Pancreas (tissue), 10 donors: ENCODE measurements around the gene SMIM24. TPM values are rescaled to one million over a fixed set of nuclear protein-coding genes. Genes with fewer than 3 reads are reported as not detected.

ENCODE experiments used
- ATAC-seq, 4 donors: fragments of 200-7000 bp; cut with Tn5 transposase; one replicate each; pipeline versions ENCODE4 v1.8.0 to v1.9.1; 2020; ENCODE audit warnings: mild to moderate bottlenecking in 4 of 4, moderate library complexity in 4 of 4
- DNase-seq, 6 donors: peaks; one replicate each; pipeline ENCODE4 v3.0.0-alpha.2; 2020
- FAIRE-seq: peaks from 2 replicates; lab custom pipeline; 2012; peaks lifted over from hg19 to GRCh38; lab: Jason Lieb, UNC
- H3K27ac ChIP-seq, 4 donors: fragments of 200-600 bp; sonication (generic); 1 replicate in 3 of 4; 2 replicates in 1 of 4; pipeline versions ENCODE4 v1.5.0 to v1.8.0; 2020
- H3K27me3 ChIP-seq, 4 donors: fragments of 200-600 bp; one replicate each; pipeline ENCODE4 v1.8.0; 2021
- H3K36me3 ChIP-seq, 3 donors: fragments of 200-600 bp; sonication (generic) in 1 of 3; one replicate each; pipeline versions ENCODE4 v1.5.0 to v1.8.0; 2020 to 2021
- H3K4me1 ChIP-seq, 3 donors: fragments of 200-600 bp; one replicate each; pipeline ENCODE4 v1.8.0; 2021
- H3K4me3 ChIP-seq, 4 donors: fragments of 200-600 bp; sonication (generic) in 2 of 4; one replicate each; pipeline versions ENCODE4 v1.5.0 to v1.8.0; 2020 to 2021
- H3K9me3 ChIP-seq, 4 donors: fragments of 200-600 bp; one replicate each; pipeline ENCODE4 v1.8.0; 2021
- CTCF ChIP-seq, 4 donors: fragments of 200-600 bp; sonication (generic) in 3 of 4; IDR thresholded peaks; one replicate each; pipeline versions ENCODE4 v1.5.0 to v1.8.0; 2021; ENCODE audit warnings: antibody characterized with exemption in 4 of 4
- WGBS, 2 donors: extraction: QIAGEN DNeasy Blood & Tissue Kit; methylation state at CpG; one replicate each; pipeline ENCODE4 v1.1.7; 2013; 5-methylcytosine and 5-hydroxymethylcytosine counted together
- intact Hi-C, 3 donors: fragments of 100-400 bp; cut with DNase I; formaldehyde crosslinking; loops; one replicate each; pipeline versions ENCODE4 v1.11.1 to v1.14.2; 2022
- polyA plus RNA-seq, 2 donors: library from polyadenylated mRNA; stranded (reverse); fragments of 200-250 nt; gene quantifications; one replicate each; pipeline ENCODE4 v1.2.3, GENCODE V29; 2013
- total RNA-seq, 6 donors: library from RNA; stranded (reverse); fragmentation: NEBNext Ultra II Directional in 4 of 6; extraction: Animal tissue kit (Norgen Biotek cat#: 25700) in 4 of 6; gene quantifications; one replicate each; pipeline versions ENCODE4 v1.2.1 to v1.2.4, GENCODE V29; 2021 to 2023
- donor health status: healthy with polysubstance abuse.
- donor health status: DM: no; HTN: no; CAD: no; lungs with moderate emphysema.
- donor health status: DM: no; HTN: no; CAD: no.
- donor health status: control.
- donor health status: control.
- donor health status: Bipolar disorder and iron deficiency.
- donor health status: DM: yes; HTN: yes; CAD: no.
- donor health status: DM: no; HTN: no; CAD: no.
- donor health status: DM: no; HTN: no; CAD: no.
- donor health status: DM: yes; HTN: yes; CAD: no.

SMIM24 gene
- total and polyA plus RNA-seq, 8 donors = 1.2 to 143 (median 4.4) TPM

DNA sequence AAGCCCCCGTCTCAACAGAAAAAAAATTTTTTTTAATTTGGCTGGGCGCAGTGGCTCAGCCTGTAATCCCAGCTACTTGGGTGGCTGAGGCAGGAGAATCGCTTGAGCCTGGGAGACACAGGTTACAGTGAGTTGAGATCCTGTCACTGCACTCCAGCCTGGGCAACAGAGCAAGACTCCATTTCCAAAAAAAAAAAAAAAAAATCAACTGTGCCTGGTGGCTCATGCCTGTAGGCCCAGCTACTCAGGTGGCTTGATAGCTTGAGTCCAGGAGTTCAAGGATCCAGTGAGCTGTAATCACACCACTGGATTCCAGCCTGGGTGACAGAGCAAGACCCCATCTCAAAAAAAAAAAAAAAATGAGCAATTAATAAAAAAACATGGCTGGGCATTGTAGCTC lies 21.5 kb upstream of the SMIM24 start:
- DNase-seq (no peak), FAIRE-seq (no peak), ATAC-seq (no peak)
- Histone ChIP-seq H3K36me3 (no peaks in the 10 kb centered on the region), H3K9me3 (no peaks in the 10 kb centered on the region), H3K27ac (no peak overlapping the region), H3K27me3 (no peaks in the 10 kb centered on the region), H3K4me3 (no peak overlapping the region), H3K4me1 (peaks cover 0 to 12% (median 3%) of the 10 kb centered on the region in 3 donors)
- 83 to 89% methylated on average over 3 of the region's 3 CpGs for WGBS, 2 donors
- TF ChIP-seq CTCF (IDR thresholded peaks at IDR 0.05) = no peak
- intact Hi-C loops = no loop called here

DNA sequence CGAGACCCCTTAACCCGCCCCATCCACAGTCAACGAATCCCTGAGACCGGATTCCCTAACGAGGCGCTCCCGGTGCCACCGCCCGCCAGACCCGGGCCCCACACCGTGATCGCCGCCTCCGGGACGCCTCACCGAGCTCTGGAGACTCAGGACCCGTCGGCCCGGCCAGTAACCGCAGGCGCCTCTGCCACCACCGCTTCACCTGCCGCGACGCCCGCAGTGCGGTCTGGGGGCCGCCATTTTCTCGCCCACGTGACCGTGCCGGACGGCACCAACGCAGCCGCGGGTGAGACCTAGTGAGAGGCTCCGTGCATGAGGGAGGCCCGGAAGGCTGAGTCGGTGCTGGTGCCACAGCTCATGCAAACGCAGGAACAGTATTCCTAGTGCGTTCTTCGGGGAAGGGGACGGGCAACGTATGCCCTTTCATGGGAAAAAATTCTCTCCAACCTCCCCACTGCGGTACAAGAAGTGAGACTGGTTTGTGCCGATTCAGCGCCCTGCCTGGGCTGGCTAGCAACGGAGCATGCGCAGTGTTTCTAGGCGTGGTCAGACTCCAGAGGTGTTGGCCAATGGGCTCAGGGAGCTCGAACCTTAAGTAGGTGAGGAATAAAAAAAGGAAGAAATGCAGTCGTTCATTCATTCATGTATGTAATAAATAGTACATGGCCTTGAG lies 20.2 kb upstream of the SMIM24 start, which contains the start of gene DOHH:
TSS of gene DOHH (minus strand) at position 246 of the 673 bp plus-strand sequence. CDS start 3,860 bp downstream, outside the sequence.
- no peak for TF ChIP-seq CTCF (IDR thresholded peaks at IDR 0.05)
- Histone ChIP-seq H3K4me1 (peaks cover 0 to 12% (median 3%) of the 10 kb centered on the region in 3 donors), H3K27me3 (no peaks in the 10 kb centered on the region), H3K9me3 (no peaks in the 10 kb centered on the region), H3K4me3 (peak within 1 kb of the TSS; percentile 69 to 93 (median 78)), H3K36me3 (peaks cover 0 to 9% (median 0%) of the 10 kb centered on the region in 3 donors), H3K27ac (peak within 1 kb of the TSS; percentile 86 to 90 (median 88))
- DNase-seq (peak; percentile 94 to 99 (median 95)), FAIRE-seq (peak; percentile 70), ATAC-seq (peak; percentile 93 to 95 (median 94))
- WGBS, 2 donors = 0% methylated on average over 52 of the region's 52 CpGs
- intact Hi-C loops = no loop called here

DNA sequence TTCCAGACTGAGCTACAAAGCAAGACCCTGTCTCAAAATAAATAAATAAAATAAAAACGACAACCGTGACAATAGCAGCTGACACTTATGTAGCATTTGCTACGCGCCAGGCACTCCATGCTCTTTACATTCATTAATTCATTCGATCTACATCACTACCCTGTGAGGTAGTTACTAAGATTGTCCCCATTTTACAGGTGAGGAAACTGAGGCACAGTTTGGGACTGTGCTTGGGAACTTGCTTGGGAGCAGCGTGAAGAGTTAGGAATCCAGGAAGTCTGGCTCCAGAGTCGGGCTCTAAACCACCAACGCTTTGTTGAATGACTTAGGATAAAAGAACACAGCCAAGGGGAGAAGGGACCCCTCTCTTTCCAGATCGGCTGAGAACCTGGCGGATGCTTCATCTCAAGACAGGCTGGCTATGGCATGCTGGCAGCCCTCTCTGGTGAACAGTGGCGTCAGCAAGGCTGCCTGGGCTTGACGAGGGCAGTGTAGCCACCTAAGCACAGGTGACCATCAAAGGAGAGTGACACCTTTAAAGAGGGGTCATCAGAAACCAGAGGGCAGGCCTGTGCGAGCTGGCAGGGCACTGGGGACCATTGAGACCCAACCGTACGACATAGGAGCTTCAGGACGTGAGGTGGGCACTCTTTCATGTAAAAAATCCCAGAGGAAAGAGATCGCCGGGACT lies 19.6 kb upstream of the SMIM24 start:
- Histone ChIP-seq H3K27ac (peak overlapping the region; percentile 86 to 90 (median 88)), H3K4me3 (peak overlapping the region; percentile 69 to 93 (median 78)), H3K9me3 (no peaks in the 10 kb centered on the region), H3K27me3 (no peaks in the 10 kb centered on the region), H3K4me1 (peaks cover 0 to 7% (median 3%) of the 10 kb centered on the region in 3 donors), H3K36me3 (peaks cover 0 to 15% (median 0%) of the 10 kb centered on the region in 3 donors)
- no peak for TF ChIP-seq CTCF (IDR thresholded peaks at IDR 0.05)
- FAIRE-seq = no peak
- 16 to 17% methylated on average over 18 of the region's 18 CpGs for WGBS, 2 donors
- peak; percentile 8 to 11 (median 9) for ATAC-seq
- intact Hi-C loops = no loop called here
- DNase-seq = peak in 1 of 6 donors; percentile 25

- H3K27ac ChIP-seq = no peak overlapping the region
- FAIRE-seq (no peak), ATAC-seq (no peak), DNase-seq (no peak)
- peaks cover 0 to 15% (median 0%) of the 10 kb centered on the region in 3 donors for H3K36me3 ChIP-seq
- peaks cover 0 to 7% (median 3%) of the 10 kb centered on the region in 3 donors for H3K4me1 ChIP-seq
- no peaks in the 10 kb centered on the region for H3K27me3 ChIP-seq
- TF ChIP-seq CTCF (IDR thresholded peaks at IDR 0.05) = no peak
- WGBS, 2 donors = 96% methylated on average over 5 of the region's 5 CpGs
- H3K4me3 ChIP-seq = no peak overlapping the region
- intact Hi-C loops = no loop called here
- no peaks in the 10 kb centered on the region for H3K9me3 ChIP-seq
These were observed 17.6 kb upstream of the SMIM24 start for GRCh38 chr19:3497757-3498520.
